ENCODE results near the gene SSTR5.
A peak's percentile ranks its signal among the peaks of the same experiment; 100 is the strongest.

Gene SSTR5

DNA sequence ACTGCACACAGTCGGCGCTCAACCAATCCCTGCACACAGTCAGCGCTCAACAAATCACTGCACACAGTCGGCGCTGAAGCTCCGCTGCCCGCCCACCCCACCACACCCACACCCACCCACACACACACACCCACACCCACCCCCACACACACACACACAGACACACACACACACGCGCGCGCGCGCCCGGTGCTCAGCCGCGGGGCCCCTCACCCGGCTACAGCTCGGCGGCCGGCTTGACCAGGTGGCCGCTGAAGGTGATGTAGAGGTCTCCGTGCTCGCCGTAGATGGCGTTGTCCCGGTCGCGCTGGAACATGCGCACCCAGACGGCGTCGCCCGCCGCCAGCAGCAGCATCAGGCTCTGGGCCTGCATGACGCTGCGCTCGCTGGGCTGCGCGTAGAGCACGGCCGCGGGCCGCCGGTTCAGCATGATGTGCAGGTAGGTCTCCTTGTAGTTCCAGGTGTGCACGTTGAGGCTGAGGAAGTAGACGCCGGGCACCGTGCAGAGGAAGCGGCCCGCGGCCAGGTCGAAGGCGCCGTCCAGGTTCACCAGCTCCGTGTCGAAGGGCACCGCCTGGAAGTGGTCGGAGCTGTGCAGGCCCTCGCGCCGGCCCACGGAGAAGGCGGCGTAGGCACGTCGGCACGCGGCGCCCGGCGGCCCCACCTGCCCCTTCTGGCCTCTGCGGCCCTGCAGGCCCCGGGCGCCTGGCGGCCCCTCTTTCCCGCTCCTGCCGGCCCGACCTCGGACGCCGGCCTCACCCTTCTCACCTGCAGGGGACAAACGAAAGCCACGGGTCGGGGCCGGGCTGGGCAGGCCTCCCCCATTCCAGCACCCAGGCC, 21.0 kb downstream of the SSTR5 start:
- no peak for DNase-seq

GRCh38 chr16:1094124-1094479, 21.6 kb downstream of the SSTR5 start:
- DNase-seq: no peak

DNA sequence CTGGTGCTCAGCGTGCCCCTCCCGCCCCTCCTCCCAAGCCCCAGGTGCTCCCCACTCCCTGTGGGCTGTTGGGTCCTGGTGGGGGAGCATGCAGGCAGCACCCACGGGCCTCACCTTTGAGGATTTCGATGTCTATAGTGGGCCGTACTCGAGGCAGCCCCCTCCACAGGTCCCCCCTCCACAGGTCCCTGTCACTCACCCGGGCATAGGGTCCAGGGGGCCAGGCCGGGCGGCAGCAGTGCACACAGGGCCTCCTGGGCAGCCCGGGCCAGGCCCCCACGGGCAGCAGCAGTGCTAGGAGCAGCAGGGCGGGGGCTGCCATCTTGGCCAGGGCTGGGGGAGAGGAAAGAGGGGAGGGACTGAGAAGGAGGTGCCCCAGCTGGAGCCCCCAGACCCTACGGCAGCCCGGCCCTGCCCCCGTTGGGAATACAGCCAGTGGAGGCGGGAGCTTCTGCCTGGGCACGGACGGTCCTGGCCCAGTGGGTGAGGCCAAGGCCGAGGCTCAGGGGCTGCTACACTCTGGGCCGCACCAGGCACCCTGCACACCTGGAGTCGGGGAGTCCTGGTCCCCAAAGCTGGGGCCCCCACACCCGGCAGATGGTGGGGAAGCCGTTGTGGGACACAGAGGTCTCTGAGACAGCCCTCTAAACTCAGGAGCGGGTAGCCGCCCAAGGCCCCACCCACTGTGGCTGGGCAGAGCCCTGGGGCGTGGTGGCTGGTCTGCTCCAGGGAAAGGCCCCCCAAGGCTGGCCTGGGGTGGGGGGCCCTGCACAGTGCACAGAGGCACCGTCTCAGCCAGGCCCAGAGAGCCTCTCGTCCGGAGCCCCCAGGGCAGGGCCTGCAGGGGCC, 22.3 kb downstream of the SSTR5 start:
- no peak for DNase-seq

DNA sequence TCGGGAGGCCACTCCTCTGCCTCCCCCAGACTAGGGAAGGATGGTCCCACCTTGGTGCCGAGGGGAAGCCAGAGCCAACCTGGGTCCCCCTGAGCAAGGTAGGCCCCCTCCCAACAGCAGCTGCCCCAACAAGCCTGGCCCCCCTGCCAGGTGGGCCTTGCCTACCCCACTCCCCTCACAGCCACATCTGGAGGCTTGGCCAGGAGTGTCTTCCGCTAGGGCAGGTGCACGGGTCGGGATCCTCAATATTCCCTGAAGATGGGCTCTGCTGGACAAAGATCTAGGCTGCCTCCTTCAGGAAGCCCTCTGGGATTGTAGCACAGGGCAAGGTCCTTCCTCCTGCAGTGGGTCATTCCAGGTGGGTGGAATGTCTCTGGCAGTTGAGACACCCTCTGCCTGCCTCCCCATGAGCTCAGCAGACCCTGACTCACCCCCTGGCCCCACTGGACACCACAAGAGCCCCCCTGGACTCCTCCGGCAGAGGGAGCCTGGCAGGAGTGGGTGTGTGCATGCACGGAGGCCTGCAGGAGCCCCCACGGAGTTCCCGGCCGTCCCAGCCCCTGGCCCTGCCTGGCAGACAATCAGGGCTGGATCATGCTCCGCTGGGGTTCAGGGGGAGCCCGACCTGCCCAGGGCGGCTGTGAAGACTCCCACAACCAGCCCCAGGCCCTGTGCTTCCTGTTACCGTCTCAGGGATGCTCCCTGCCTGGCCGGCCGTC, 23.1 kb downstream of the SSTR5 start:
- no peak for DNase-seq

- DNase-seq: no peak
These were observed 23.9 kb downstream of the SSTR5 start, which contains the start of gene C1QTNF8 for GRCh38 chr16:1096169-1097082. Gene C1QTNF8, minus strand, starts transcription at chr16:1096244. Its CDS starts 1,322 bp downstream, at chr16:1094922.

DNA sequence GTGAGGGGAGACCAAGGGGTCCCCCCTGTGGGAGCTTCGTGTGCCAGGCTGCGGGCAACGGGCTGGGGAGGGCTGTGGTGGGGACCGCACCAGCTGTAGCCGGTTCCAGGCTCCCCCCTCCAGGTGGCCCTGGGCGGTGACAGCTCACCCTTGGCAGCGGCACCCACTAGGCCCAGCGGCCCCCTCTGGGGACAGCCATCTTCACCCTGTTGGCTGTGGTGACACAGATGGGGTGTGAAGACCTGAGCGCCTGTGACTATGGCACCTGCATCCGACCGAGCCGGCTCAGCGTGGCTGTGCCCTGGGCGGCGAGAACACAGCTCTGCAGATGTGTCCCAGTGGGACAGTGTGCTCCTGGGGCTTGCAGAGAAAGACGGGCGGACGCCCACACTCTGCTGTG, 24.6 kb downstream of the SSTR5 start:
- DNase-seq: no peak

GRCh38 chr16:1097800-1098199, 25.3 kb downstream of the SSTR5 start:
- no peak for DNase-seq

- no peak for DNase-seq
These were observed 25.9 kb downstream of the SSTR5 start for GRCh38 chr16:1098266-1098991.

GRCh38 chr16:1099189-1100083, 26.9 kb downstream of the SSTR5 start:
- DNase-seq: no peak

GRCh38 chr16:1100084-1100800, 27.7 kb downstream of the SSTR5 start:
- no peak for DNase-seq

- DNase-seq: no peak
These were observed 28.6 kb downstream of the SSTR5 start for GRCh38 chr16:1101133-1101532.

DNA sequence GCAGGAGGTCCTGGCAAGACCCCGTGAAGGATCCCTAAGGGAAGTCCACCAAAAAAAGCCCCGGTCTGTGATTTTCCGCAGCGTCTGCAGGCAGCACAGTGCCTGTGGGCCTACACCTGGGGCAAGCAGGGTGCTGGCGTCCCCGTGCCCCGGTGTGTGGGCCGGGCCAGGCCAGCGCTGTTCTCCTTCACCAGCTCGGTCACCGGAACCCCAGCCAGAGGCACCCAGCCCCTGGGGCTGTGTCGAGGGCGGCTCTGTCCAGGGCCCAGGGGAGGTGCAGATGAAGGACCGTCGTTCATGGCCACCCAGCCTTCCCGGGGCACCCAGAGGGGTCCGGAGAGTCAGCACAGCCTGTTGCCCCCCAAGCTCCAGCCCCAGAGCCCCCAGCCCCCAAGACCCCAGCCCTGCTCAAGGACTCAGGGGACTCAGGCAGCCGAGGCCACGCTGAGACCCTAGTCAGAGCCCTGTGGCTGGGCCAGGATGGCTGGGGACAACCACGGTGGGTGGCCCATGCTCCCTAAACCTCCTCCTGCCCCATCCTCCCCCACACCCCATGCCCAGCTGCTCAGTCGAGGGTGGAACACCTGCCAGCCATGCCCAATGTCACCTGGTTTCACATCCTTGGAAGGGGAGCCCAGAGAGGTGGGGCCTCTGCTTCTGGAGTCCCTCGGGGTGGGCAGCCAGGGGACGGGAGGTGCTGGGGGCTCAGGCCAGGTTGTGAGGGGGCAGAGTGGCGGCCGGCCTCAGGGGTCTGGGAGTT, 29.2 kb downstream of the SSTR5 start:
- DNase-seq: no peak

- no peak for DNase-seq
These were observed 29.8 kb downstream of the SSTR5 start for GRCh38 chr16:1102333-1102700.

GRCh38 chr16:1102921-1103635, 30.5 kb downstream of the SSTR5 start:
- DNase-seq: peak; percentile 90

GRCh38 chr16:1103636-1103980, 31.1 kb downstream of the SSTR5 start:
- no peak for DNase-seq

GRCh38 chr16:1105888-1106620, 33.5 kb downstream of the SSTR5 start:
- peak; percentile 75 for DNase-seq

DNA sequence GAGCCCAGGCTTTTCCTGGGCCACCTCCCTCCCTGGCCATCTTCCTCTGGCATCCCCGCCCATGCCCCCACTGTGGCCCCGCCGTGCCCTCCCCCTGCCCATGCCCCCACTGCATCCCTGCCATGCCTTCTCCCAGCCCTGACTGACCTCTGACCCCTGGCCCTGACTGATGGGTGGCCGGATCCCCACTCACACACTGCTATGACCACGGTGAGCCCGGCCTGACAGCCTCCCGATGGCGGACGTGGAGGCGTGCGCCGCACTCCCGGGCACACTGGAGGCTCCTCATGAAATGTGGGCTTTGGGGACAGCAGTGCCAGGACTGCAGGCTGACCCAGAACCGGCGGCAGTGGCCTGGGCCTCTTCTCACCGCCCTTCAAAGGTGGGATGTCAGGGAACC, 34.1 kb downstream of the SSTR5 start:
- no peak for DNase-seq

- DNase-seq: no peak
These were observed 34.6 kb downstream of the SSTR5 start for GRCh38 chr16:1107141-1107540.
